Mammary microvascular endothelial cell (primary cell): ENCODE measurements around the gene VSIG10L. TPM values are rescaled to one million over a fixed set of nuclear protein-coding genes. Genes with fewer than 3 reads are reported as not detected.

Source experiments
- total RNA-seq: library from RNA; depleted of rRNA; stranded (reverse); fragments of >200 nt; gene quantifications from 2 replicates; pipeline ENCODE4 v1.2.3, GENCODE V29; 2015

The VSIG10L gene
- total RNA-seq, result 0.27 and 0.39 TPM in 2 replicates

DNA sequence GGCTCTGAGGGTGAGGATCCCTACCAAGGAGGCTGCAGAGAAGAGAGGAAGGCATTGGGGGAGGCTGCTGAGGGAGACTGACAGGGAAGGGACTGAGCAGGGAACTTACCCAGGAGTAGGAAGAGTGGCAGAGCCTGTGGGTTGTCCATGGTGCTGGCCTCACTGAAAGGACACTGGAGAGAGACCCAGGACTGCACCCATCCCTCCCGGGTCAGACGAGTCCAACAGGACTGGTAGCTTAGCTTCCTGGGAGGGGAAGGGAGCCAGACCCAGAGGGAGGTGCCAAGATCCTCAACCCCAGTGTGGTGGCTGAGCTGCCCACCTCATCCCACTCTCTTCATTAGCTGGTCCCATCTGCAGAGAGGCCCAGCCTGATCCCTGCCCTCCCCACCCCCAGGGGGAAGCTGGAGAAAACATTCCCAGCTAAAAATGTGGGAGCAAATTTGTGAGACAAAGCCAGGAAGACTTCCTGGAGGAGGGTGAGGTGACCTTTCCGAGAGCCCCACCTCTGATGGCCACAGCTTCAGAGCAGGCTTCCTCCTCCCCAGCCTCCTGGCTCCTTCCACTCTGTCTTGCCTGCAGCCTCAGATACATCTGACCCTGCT, at the start of gene VSIG10L:
TSS of gene VSIG10L (minus strand) at position 164 of the 605 bp plus-strand sequence. CDS start at position 149, 15 bp downstream.

DNA sequence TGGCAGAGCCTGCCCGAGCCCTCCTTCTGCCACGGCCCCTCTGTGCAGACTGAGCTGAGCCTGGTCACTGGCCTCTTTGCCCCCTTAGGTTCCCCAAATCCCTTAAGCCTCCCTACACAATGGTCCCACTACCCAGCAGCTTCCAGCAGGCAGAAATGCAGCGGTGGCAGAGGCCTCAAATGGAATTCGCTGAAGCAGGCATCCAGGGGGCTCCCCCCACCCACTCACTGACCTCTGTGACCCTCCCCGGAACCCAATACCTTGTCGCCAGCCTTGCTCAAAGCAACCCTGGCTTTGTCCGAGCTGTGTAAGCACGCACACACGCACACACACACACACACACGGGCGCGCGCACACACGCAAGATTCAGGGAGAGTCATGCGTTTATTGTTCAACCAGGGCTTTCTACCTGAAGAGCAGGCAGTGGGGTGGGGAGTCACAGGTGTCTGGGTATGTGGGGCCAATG, 46.0 kb upstream of the VSIG10L start, which contains the start of gene LIM2:
TSS of gene LIM2 (minus strand) at position 51 of the 466 bp plus-strand sequence. CDS start 531 bp downstream, outside the sequence.

DNA sequence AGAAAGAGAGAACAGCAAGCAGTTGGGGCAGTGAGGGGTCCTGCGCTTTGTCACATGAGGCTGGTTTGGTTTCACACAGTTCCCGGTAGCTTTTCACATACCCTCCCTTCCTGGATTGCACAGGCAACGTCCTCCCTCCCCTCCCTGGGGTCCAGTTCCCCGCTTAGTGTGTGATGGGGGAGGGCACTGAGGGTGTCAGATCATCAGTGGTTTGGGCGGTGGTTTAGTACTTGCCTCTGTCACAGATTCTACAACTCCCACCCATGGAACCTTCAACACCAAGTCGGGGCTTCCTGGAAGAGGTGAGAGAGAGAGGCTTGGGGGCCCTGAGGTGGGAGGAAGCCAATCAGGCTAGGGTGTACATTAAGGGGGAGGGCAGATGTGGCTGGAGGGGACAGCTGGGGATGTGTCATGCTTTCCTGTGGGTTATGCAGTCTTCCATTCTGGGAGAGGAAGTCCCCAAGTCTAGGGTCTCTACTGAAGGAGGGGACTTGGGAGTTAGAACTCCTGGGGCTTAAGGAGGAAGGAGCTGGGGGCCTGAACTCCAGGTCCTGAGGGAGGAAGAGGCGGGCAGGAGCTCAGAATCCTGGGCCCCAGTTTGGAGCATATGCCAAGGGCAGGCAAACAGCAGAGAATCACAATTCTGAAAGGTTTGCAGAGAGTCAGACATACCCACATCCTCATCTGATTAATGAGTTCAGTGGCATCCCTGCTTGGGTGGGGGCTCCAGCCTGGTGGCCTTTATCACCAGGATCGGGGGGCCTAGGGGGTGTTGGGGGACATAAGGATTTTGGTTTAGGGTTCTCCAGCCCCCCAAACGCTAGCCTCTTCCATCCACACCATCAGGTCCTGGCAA, 30.9 kb upstream of the VSIG10L start, which contains the start of gene NKG7:
TSS of gene NKG7 (minus strand) at position 6 of the 856 bp plus-strand sequence. CDS start 119 bp downstream, outside the sequence.

DNA sequence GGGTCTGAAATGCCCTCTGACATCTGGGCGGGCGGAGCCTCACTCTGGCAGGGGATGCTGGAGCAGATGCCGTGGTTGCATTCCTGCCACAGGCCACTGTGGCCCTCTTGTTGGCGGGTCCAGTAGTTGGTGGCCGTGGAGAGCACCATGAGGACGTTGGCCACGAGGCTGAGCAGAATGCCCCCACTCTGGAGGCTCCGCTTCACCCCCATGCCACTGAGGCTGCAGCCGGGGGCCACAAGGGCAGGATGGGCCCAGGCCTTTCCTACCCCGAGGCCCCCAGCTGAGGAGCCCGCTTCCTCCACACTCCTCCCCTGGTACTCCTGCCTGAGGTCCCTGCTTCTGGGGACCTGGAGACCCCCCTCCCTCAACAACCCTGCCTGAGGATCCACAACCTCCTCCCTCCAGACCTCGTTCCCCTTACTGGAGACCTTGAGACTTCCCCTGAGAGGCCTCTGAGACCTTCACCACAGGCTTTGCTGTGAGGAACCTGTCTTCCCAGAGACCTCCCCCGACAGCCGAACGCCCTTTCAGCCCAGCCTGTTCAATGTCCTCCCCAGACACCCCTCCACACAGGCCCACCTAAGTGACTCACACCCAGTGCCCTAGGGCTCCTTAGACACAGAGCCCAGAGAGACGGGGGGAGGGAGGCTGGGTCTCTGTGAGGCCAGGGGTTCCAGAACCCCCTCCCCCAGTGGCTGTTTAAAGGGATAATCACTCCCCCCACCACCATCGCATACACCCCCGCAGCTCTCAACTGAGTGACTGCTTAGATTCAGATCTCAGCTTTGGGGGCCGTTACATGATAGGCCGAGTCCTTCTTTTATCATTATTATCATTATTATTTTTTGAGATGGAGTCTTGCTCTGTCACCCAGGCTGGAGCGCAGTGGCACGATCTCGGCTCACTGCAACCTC, 26.7 kb upstream of the VSIG10L start, which contains the start of gene CLDND2:
TSS of gene CLDND2 (minus strand) at position 638 of the 917 bp plus-strand sequence. CDS start at position 212, 426 bp downstream.

DNA sequence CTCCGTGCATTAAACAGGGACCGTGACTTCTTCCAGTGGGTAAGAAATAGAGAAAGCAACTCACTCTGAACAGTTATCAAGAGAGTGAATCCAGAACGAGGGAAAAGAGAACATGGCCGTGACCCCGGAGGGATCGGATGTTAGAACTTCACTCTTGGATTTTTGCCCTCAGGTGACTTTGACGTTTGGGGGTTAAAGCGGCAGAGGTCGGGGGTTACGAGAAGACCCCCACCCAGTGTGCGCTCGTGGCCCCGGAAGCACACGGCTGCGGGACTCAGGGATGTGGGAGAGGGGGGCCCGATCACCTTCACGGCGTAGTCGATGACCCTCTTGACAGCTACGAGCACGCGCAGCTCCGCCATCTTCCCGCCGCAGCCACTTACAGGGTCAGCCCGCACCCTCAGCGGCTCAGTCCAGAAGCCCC, 24.0 kb upstream of the VSIG10L start, which contains the start of gene ETFB:
TSS of gene ETFB (minus strand) at position 424 of the 424 bp plus-strand sequence. CDS start at position 362, 62 bp downstream.

DNA sequence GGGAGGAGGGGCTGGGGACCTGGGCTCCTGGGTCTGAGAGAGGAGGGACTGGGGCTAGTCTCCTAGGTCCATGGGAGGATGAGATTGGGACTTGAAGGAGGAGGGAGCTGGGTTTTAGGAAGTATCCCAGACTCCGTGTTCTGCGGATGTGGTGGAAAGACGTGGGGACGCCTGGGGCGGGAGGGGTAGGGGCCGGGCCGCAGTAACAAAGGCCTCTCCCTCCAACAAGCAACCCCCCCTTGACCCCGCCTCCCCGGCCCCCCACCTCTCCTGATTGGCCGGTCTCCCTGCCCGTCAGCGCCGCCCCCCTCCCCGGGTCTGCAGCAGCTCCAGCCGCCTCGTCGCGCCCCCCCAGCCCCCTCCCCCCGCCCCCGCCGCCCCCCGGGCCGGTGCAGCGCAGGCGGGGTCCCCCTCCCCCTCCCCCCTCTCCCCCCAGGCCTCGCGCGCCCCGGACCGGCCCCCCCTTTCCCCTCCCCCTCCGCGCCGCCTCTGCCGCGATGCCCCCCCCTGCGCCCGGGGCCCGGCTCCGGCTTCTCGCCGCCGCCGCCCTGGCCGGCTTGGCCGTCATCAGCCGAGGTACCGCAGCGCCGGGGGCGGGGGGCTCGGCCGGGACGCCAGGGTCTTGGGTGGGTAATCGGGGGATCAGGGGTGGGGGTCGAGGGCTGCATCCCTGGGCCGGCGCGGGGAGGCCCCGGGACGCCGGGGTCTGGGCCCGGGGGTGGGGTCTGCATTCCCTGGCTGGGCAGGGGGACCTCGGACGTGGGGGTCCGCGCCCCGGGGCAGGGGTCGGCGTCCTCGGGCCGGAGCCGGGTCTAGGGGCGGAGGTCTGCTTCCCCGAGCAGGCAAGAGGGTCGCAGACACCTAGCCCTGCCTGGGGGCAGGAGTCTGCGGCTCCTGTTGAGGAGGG, 30.3 kb downstream of the VSIG10L start, which contains the start of gene IGLON5:
TSS of gene IGLON5 (plus strand) at position 294 of the 907 bp plus-strand sequence. CDS start at position 498, 204 bp downstream.

Other genes with a start within 250 kb of the VSIG10L start
- 12.1 and 14.8 TPM in 2 replicates for gene CTU1, start 233.7 kb downstream of the VSIG10L start, total RNA-seq
- gene SIGLEC9, start 217.2 kb downstream of the VSIG10L start, total RNA-seq, result not detected in 2 replicates
- not detected in 2 replicates for gene SIGLEC7, start 199.8 kb downstream of the VSIG10L start, total RNA-seq
- gene CD33, start 117.1 kb downstream of the VSIG10L start, total RNA-seq, result not detected in 2 replicates
- gene SIGLECL1, start 91.1 kb downstream of the VSIG10L start, total RNA-seq, result not detected in 2 replicates
- not detected in 2 replicates for gene IGLON5, start 30.5 kb downstream of the VSIG10L start, total RNA-seq
- gene ETFB, start 24.2 kb upstream of the VSIG10L start, total RNA-seq, result 76.7 and 86.1 TPM in 2 replicates
- not detected in 2 replicates for gene CLDND2, start 26.9 kb upstream of the VSIG10L start, total RNA-seq
- gene NKG7, start 30.5 kb upstream of the VSIG10L start, total RNA-seq, result not detected in 2 replicates
- not detected in 2 replicates for gene LIM2, start 45.8 kb upstream of the VSIG10L start, total RNA-seq
- gene C19orf84, start 48.5 kb upstream of the VSIG10L start, total RNA-seq, result not detected in 2 replicates
- not detected in 2 replicates for gene SIGLEC10, start 75.5 kb upstream of the VSIG10L start, total RNA-seq
- gene SIGLEC8, start 116.3 kb upstream of the VSIG10L start, total RNA-seq, result not detected in 2 replicates
- not detected in 2 replicates for gene CEACAM18, start 136.4 kb upstream of the VSIG10L start, total RNA-seq
- not detected in 2 replicates for gene SIGLEC12, start 159.7 kb upstream of the VSIG10L start, total RNA-seq
- gene SIGLEC6, start 189.5 kb upstream of the VSIG10L start, total RNA-seq, result not detected in 2 replicates
- 5.2 TPM in 2 replicates for gene ZNF175, start 229.1 kb upstream of the VSIG10L start, total RNA-seq